HG02885 (cell line): Measurements from ENCODE around the gene PIWIL4.

Experiments
- ATAC-seq: cut with Tn5 transposase; IDR thresholded peaks from one replicate; pipeline ENCODE4 v1.9.1; 2021; ENCODE audit warnings: mild to moderate bottlenecking; ENCODE audit not compliant: unreplicated experiment, poor library complexity

Gene PIWIL4

GRCh38 chr11:94567181-94567670 lies at the start of gene PIWIL4:
Gene PIWIL4, plus strand, starts transcription at chr11:94567368. Its CDS starts 151 bp downstream, at chr11:94567519.
- no peak for ATAC-seq

DNA sequence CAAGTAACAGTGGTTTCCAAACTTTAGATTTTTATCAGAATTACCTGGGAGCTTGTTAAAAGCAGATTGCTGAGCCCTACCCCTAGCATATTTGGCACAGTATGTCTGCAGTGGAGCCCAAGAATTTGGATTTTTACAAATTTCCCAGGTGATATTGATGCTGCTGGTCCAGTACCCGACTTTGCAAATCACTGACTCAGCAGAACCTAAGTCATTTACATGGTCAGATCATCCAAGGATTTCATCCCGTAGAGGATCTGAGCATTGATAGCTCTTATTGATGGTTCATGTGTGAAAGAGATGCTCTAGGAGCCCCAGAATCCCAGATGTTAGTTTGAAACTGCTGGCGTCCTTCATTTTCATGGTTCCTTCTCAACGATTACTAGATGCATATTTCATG lies 48.9 kb upstream of the PIWIL4 start:
- ATAC-seq: no peak

DNA sequence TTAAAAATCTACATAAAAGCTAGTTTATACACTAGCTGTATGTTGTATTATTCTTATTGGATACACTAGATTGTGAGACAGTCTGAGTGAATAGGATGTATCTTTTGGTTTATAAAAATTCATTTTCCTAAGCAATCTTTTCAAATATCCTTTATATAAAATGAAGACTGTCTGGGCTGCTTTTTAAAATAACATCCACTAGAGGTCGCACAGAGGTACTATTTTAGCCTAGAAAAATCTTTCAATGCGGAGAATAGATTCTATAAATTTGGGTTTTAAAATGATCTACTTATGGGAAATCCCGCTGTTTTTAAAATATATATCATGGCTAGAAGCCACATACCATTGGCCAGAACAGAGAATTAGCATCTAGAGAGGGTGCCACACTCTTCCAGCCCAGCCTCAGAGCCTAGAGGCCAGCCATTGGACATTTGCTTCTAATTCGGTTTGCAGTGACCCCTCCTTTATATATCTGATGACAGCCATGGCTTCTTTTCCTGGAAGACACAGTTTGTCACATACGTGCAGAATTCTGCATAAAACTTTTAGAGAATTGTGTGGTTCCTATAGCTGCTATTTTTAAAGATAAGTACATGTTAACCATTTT lies 47.6 kb upstream of the PIWIL4 start:
- peak; percentile 47 for ATAC-seq

DNA sequence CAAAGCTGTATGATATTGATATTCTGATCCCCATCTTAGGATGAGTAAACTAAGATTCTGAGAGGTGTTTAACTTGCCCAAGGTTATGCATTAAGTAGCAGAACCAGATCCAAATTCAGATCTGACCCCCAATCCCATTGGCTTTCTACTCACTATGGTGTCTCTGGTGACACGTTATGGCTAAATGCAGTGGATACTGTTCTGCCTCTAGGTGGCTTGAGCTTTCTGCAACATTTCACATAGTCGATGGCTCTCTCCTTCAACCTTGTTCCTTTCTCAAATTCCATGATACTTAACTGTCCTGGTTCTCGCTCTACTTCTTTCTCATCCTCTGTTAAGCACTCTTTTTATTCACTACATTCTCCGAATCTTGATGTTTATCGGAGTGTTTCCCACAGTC lies 45.5 kb upstream of the PIWIL4 start:
- peak; percentile 82 for ATAC-seq

DNA sequence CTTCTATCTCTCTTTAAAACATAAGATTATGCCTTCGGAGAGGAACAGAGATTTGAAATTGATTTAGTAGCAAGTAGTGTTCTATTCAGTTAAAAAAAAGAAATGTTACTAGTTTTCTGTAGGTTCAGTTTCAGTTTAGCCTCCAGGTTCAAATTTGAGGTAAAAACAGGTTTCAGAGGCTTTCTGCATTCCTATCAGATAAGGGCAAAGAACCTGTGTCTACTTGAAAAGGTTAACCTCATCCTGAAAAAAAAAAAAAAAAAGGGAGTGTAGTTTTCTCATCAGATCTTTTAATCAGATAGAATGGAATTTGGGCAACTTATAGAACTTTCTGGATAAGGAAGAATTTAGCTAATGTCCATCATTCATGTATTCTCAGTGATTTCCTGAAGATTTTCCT lies 42.8 kb upstream of the PIWIL4 start:
- ATAC-seq: no peak

GRCh38 chr11:94525546-94526324 lies 41.4 kb upstream of the PIWIL4 start:
- ATAC-seq: no peak

DNA sequence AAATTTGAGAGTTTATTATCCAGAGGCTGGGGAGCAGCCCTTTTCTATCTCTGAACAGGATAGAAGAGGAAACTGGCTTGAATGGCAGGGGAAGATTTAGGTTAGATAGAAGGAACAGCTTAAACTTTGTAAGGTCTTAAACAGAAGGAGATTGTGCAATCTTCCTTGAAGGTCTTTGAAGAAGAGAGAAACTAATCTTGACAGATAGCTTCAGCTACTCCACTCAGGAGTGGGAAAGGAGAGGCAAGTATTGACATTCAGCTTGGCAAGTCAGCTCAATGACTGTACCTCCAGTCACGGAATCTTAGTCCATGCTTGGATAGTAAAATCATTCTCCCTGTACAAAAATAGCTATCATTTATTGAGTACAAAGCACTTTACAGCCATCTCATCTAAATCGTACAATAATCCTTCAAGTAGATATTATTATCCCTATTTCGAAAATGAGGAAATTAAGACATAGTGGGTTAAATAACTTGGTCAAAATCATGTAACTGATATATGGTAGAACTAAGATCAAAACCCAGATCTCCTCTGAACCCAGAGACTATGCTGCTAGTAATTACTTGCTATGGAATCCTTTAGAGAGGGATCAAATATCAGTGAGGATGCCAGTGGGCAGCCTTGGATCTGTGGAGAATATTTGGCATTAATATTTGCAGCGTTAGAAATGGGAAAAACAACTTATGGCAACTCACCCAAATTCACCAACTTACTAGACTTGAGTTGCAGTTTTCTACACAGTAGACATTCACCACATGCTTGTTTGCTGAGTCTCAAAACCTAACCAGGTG lies 40.3 kb upstream of the PIWIL4 start:
- ATAC-seq: no peak

DNA sequence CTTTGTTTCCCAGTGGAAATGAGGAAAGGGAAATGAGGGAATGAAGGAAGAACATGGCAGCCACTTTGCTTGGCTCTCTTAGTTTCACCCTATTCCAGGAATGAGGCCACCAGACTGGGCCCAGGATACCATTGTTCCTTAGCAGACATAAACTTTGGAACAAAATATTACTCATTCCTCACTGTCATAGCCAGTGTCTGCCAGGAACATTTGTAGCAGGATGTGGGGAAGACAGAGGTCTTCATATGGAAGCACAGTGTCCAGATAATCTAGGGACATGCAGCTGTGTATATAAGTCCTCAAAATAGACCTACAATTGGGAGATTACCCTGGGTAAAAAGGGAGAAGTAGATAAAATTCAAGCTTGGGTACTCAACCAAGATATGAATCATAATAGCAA lies 38.6 kb upstream of the PIWIL4 start:
- no peak for ATAC-seq

- ATAC-seq: no peak
These were observed 35.0 kb upstream of the PIWIL4 start for GRCh38 chr11:94532211-94532610.

GRCh38 chr11:94533206-94533605 lies 34.0 kb upstream of the PIWIL4 start:
- no peak for ATAC-seq

DNA sequence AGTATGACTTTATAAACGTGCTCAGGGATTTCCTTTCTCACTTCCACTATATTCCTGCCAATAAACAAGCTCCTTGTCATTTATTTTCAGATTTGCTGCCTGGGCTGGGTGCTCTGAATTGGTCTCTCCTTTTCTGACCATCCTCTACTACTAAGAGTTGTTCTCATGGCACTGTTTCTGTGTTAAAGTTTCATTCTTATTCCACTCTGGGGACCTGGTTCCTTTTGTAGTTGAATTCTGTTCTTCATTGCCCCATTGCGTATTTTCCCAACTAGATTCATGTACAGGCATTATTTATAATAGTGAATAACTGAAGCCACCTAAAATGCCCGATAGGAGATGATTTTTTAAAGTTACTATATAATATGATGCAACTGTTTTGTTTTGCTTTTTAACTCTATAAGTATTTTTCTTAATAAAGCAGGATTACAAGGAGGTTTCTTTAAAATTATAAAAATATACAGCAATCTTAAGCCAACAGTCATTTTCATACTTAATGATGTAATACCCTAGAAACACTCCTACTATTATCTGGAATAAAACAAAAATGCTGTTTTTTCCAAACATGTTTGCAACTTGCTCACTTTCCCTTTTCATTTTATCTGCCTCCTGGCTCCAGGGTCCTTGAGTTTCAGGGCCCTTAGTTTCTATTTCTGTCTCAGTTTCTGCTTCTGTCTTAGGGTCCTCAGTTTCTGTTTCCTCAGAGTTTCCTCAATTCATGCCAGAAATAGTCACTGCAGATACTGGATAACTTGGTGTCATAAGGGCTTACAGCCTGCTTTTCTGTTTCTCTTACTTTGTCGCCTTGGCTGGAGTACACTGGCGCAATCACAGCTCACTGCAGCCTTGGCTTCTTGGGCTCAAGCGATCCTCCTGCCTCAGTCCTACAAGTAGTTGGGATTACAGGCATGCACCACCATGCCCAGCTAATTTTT lies 33.2 kb upstream of the PIWIL4 start:
- ATAC-seq: no peak

- ATAC-seq: no peak
These were observed 30.8 kb upstream of the PIWIL4 start for GRCh38 chr11:94536386-94536785.

DNA sequence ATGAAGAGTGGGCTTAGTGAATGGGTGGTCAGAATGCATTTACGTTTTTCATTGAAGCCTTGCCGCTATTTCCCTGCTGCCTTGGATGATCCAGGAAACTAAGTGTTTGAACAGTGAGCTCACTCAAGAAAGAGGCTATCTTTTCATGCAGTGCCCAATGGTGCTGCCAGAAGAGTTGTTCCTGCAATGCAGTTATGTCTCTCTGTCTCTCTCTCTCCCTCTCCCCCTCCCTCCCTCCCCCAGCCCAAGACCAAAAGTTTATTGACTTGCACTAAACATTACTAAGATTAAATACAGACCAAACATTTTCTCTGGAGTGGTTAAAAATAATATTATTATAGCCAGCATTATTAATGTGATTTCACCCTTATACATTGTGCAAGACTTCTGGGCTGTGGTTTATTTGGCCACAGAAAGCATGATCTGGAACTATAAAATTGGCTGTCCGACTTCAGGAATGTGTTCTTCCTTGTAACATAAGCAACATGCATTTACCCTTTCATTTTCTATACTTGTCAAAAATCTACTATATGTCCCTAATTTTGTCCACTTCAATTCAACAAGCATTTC lies 30.1 kb upstream of the PIWIL4 start:
- ATAC-seq: no peak

- no peak for ATAC-seq
These were observed 27.7 kb upstream of the PIWIL4 start for GRCh38 chr11:94539420-94539819.

- peak; percentile 81 for ATAC-seq
These were observed 23.2 kb upstream of the PIWIL4 start, which contains the start of gene FUT4 for GRCh38 chr11:94543695-94544645. Gene FUT4, plus strand, starts transcription at chr11:94543921. Its CDS starts 213 bp downstream, at chr11:94544134.

DNA sequence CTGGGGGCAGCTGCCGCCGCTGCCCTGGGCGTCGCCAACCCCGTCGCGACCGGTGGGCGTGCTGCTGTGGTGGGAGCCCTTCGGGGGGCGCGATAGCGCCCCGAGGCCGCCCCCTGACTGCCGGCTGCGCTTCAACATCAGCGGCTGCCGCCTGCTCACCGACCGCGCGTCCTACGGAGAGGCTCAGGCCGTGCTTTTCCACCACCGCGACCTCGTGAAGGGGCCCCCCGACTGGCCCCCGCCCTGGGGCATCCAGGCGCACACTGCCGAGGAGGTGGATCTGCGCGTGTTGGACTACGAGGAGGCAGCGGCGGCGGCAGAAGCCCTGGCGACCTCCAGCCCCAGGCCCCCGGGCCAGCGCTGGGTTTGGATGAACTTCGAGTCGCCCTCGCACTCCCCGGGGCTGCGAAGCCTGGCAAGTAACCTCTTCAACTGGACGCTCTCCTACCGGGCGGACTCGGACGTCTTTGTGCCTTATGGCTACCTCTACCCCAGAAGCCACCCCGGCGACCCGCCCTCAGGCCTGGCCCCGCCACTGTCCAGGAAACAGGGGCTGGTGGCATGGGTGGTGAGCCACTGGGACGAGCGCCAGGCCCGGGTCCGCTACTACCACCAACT lies 22.4 kb upstream of the PIWIL4 start:
- no peak for ATAC-seq

- ATAC-seq: no peak
These were observed 21.7 kb upstream of the PIWIL4 start for GRCh38 chr11:94545264-94546161.
